Progenitor cell of endocrine pancreas (in vitro differentiated cells): Measurements from ENCODE around the gene RALGPS1. TPM values are rescaled to one million over a fixed set of nuclear protein-coding genes. Genes with fewer than 3 reads are reported as not detected.
A peak's percentile ranks its signal among the peaks of the same experiment; 100 is the strongest.

ENCODE experiments used
- DNase-seq: peaks from one replicate; pipeline ENCODE4 v3.0.0; 2021; ENCODE audit warnings: low spot score; ENCODE audit not compliant: unreplicated experiment
- H3K27ac Mint-ChIP-seq: 2 replicates; pipeline ENCODE4 v1.8.0; 2021; ENCODE audit warnings: mild to moderate bottlenecking, moderate library complexity, mixed read lengths
- H3K27me3 Mint-ChIP-seq: 2 replicates; pipeline ENCODE4 v1.8.0; 2021; ENCODE audit warnings: mixed read lengths
- H3K36me3 Mint-ChIP-seq: 2 replicates; pipeline ENCODE4 v1.8.0; 2022; ENCODE audit warnings: mixed read lengths; ENCODE audit not compliant: insufficient read depth
- H3K4me1 Mint-ChIP-seq: 2 replicates; pipeline ENCODE4 v1.8.0; 2021; ENCODE audit warnings: low read depth, mixed read lengths
- H3K4me3 Mint-ChIP-seq: 2 replicates; pipeline ENCODE4 v1.8.0; 2021; ENCODE audit warnings: low read depth, mild to moderate bottlenecking, moderate library complexity, mixed read lengths
- H3K9me3 Mint-ChIP-seq: 2 replicates; pipeline ENCODE4 v1.8.0; 2021; ENCODE audit warnings: low read depth, mixed read lengths
- CTCF ChIP-seq: fragments of 200-600 bp; sonication (generic); IDR thresholded peaks from one replicate; pipeline ENCODE4 v1.5.0; 2021; ENCODE audit warnings: antibody characterized with exemption, mild to moderate bottlenecking; ENCODE audit not compliant: unreplicated experiment
- total RNA-seq: library from RNA; stranded (reverse); gene quantifications from 2 replicates; pipeline ENCODE4 v1.2.1, GENCODE V29; 2021

RALGPS1 gene
- total RNA-seq, 1 donor from 2014 or later, result 39.2 TPM

- Mint-ChIP-seq H3K9me3 (no peaks in the 10 kb centered on the region), H3K4me1 (peaks cover 15% of the 10 kb centered on the region), H3K4me3 (no peak overlapping the region), H3K27ac (no peak overlapping the region), H3K36me3 (peaks cover 1% of the 10 kb centered on the region), H3K27me3 (no peaks in the 10 kb centered on the region)
- no peak for DNase-seq
- TF ChIP-seq CTCF, result no peak
Measured at GRCh38 chr9:126938327-126938726, 23.7 kb downstream of the RALGPS1 start.

GRCh38 chr9:126939821-126940221, 25.2 kb downstream of the RALGPS1 start:
- Mint-ChIP-seq H3K36me3 (peaks cover 1% of the 10 kb centered on the region), H3K9me3 (no peaks in the 10 kb centered on the region), H3K4me1 (peaks cover 14% of the 10 kb centered on the region), H3K27ac (peak overlapping the region; percentile 47), H3K4me3 (no peak overlapping the region), H3K27me3 (no peaks in the 10 kb centered on the region)
- no peak for DNase-seq
- no peak for TF ChIP-seq CTCF

GRCh38 chr9:126942399-126942798, 27.8 kb downstream of the RALGPS1 start:
- no peaks in the 10 kb centered on the region for H3K36me3 Mint-ChIP-seq
- H3K9me3 Mint-ChIP-seq, result no peaks in the 10 kb centered on the region

GRCh38 chr9:126945682-126946081, 31.1 kb downstream of the RALGPS1 start:
- Mint-ChIP-seq H3K27me3 (no peaks in the 10 kb centered on the region), H3K4me3 (no peak overlapping the region), H3K36me3 (no peaks in the 10 kb centered on the region), H3K27ac (no peak overlapping the region), H3K9me3 (no peaks in the 10 kb centered on the region), H3K4me1 (no peaks in the 10 kb centered on the region)
- no peak for DNase-seq
- TF ChIP-seq CTCF, result no peak

More at GRCh38 chr9:126942399-126942798, 27.8 kb downstream of the RALGPS1 start:
- Mint-ChIP-seq H3K4me1 (peaks cover 12% of the 10 kb centered on the region), H3K27me3 (no peaks in the 10 kb centered on the region), H3K27ac (no peak overlapping the region), H3K4me3 (no peak overlapping the region)
- no peak for TF ChIP-seq CTCF
- no peak for DNase-seq

- no peaks in the 10 kb centered on the region for H3K36me3 Mint-ChIP-seq
- DNase-seq, result no peak
- no peak overlapping the region for H3K27ac Mint-ChIP-seq
- no peaks in the 10 kb centered on the region for H3K9me3 Mint-ChIP-seq
- H3K27me3 Mint-ChIP-seq, result no peaks in the 10 kb centered on the region
- no peak for TF ChIP-seq CTCF
- no peak overlapping the region for H3K4me3 Mint-ChIP-seq
- peaks cover 3% of the 10 kb centered on the region for H3K4me1 Mint-ChIP-seq
Measured at GRCh38 chr9:126947529-126947928, 32.9 kb downstream of the RALGPS1 start.
